Gastrocnemius medialis (tissue), 4 donors: Measurements from ENCODE around the gene GAS2L1. TPM values are rescaled to one million over a fixed set of nuclear protein-coding genes. Genes with fewer than 3 reads are reported as not detected.
"Not testable (repeated sequence)": the region's sequence is repeated elsewhere in the genome, so short reads cannot be mapped to it uniquely, and the experiment has no call there.

Source experiments
- ATAC-seq, 2 donors: fragments of 150-250 bp; one replicate each; pipeline ENCODE4 v1.9.1; 2016
- DNase-seq, 2 donors: peaks; one replicate each; pipeline ENCODE4 v3.0.0-alpha.2; 2019
- H3K27ac ChIP-seq, 4 donors: fragments of 200-600 bp; sonication (generic); 1 replicate in 1 of 4; 2 replicates in 3 of 4; pipeline ENCODE4 v1.5.1; 2016 to 2018; ENCODE audit warnings: mild to moderate bottlenecking in 2 of 4, moderate library complexity in 1 of 4
- H3K27me3 ChIP-seq, 3 donors: fragments of 200-600 bp; sonication (generic) in 2 of 3; 1 replicate in 1 of 3; 2 replicates in 2 of 3; pipeline versions ENCODE4 v1.5.1 to v1.6.0; 2016 to 2019; ENCODE audit warnings: mild to moderate bottlenecking in 1 of 3, moderate library complexity in 1 of 3
- H3K36me3 ChIP-seq, 2 donors: fragments of 200-600 bp; sonication (generic) in 1 of 2; one replicate each; pipeline ENCODE4 v1.5.1; 2017 to 2018
- H3K4me1 ChIP-seq, 2 donors: fragments of 200-600 bp; sonication (generic) in 1 of 2; one replicate each; pipeline ENCODE4 v1.5.1; 2016 to 2017; ENCODE audit warnings: mild to moderate bottlenecking in 2 of 2
- H3K4me3 ChIP-seq, 4 donors: fragments of 200-600 bp; sonication (generic) in 3 of 4; 1 replicate in 1 of 4; 2 replicates in 3 of 4; pipeline ENCODE4 v1.5.1; 2016 to 2019; ENCODE audit warnings: mild to moderate bottlenecking in 2 of 4
- H3K9me3 ChIP-seq, 3 donors: fragments of 200-600 bp; sonication (generic) in 2 of 3; 1 replicate in 1 of 3; 2 replicates in 2 of 3; pipeline ENCODE4 v1.5.1; 2016 to 2019
- POLR2A ChIP-seq, 2 donors: fragments of 450-650 bp; IDR thresholded peaks; one replicate each; pipeline ENCODE4 v1.6.1; 2017; ENCODE audit warnings: antibody characterized with exemption in 2 of 2, mild to moderate bottlenecking in 2 of 2, moderate library complexity in 2 of 2
- in situ Hi-C, 4 donors: fragments of 200-750 bp; cut with MboI; loops; one replicate each; pipeline versions ENCODE4 v1.15.0 to v1.8.0; 2017; ENCODE audit warnings: low sequenced_read_pairs in 4 of 4
- intact Hi-C: fragments of 100-400 bp; cut with DNase I; formaldehyde crosslinking; loops from one replicate; pipeline ENCODE4 v1.15.1; 2023; ENCODE audit warnings: low total_unique reads
- microRNA-seq, 2 donors: library from miRNA; unstranded; fragments of <30 nt; microRNA quantifications; one replicate each; pipeline ENCODE4, GENCODE V29; 2016; ENCODE audit warnings: borderline replicate concordance in 2 of 2
- total RNA-seq, 4 donors: library from RNA; depleted of rRNA; stranded (reverse); fragments of >200 nt; gene quantifications; one replicate each; pipeline versions ENCODE4 v1.1.0 to v1.2.3, GENCODE V29; 2016
- TF ChIP-seq, protein P1 (sequence below), 5 experiments: fragments of 450-650 bp in 3 of 5; fragments of 200-600 bp in 2 of 5; sonication (generic) in 2 of 5; IDR thresholded peaks in 4 of 5; conservative IDR thresholded peaks in 1 of 5; 1 replicate in 4 of 5; 2 replicates in 1 of 5; pipeline ENCODE4 v1.5.1; 2016 to 2019; ENCODE audit warnings: antibody characterized with exemption in 5 of 5, mild to moderate bottlenecking in 3 of 5, moderate library complexity in 3 of 5

Gene GAS2L1
- total RNA-seq, 4 donors from 2014 or later, result 4.8 to 23.0 (median 6.6) TPM

DNA sequence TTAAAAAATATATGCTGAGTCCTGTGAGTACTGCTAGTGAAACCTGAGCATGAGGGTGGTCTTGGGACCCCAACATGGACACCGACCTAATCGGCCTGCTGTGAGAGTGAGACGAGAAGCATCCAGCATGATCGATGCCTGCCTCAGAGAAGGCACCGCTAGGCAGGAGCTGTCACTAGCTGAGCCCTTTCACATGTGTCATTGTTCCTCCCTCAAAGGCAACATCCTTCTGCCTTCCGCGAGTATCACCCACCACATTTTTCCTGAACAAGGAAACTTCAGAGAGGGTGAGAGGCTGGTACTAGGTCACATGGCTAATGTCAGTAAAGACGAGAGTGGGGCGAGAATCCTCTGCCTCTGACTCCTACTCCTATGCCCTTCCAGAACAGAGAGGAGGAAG, 46.3 kb downstream of the GAS2L1 start:
- TF ChIP-seq, protein P1, sequence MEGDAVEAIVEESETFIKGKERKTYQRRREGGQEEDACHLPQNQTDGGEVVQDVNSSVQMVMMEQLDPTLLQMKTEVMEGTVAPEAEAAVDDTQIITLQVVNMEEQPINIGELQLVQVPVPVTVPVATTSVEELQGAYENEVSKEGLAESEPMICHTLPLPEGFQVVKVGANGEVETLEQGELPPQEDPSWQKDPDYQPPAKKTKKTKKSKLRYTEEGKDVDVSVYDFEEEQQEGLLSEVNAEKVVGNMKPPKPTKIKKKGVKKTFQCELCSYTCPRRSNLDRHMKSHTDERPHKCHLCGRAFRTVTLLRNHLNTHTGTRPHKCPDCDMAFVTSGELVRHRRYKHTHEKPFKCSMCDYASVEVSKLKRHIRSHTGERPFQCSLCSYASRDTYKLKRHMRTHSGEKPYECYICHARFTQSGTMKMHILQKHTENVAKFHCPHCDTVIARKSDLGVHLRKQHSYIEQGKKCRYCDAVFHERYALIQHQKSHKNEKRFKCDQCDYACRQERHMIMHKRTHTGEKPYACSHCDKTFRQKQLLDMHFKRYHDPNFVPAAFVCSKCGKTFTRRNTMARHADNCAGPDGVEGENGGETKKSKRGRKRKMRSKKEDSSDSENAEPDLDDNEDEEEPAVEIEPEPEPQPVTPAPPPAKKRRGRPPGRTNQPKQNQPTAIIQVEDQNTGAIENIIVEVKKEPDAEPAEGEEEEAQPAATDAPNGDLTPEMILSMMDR (IDR thresholded peaks at IDR 0.05 in 4 of 5, conservative IDR thresholded peaks at IDR 0.05 in 1 of 5), result no peak
- no peak for TF ChIP-seq POLR2A (IDR thresholded peaks at IDR 0.05)
- in situ Hi-C loops, result no loop called here
- DNase-seq (no peak), ATAC-seq (no peak)
- peaks cover 9 to 14% of the 10 kb centered on the region in 2 donors for H3K4me1 ChIP-seq
- no peak overlapping the region for H3K4me3 ChIP-seq
- intact Hi-C loops, result no loop called here
- H3K27me3 ChIP-seq, result no peaks in the 10 kb centered on the region
- H3K9me3 ChIP-seq, result no peaks in the 10 kb centered on the region
- no peak overlapping the region for H3K27ac ChIP-seq
- H3K36me3 ChIP-seq, result peaks cover 0 to 93% of the 10 kb centered on the region in 2 donors

DNA sequence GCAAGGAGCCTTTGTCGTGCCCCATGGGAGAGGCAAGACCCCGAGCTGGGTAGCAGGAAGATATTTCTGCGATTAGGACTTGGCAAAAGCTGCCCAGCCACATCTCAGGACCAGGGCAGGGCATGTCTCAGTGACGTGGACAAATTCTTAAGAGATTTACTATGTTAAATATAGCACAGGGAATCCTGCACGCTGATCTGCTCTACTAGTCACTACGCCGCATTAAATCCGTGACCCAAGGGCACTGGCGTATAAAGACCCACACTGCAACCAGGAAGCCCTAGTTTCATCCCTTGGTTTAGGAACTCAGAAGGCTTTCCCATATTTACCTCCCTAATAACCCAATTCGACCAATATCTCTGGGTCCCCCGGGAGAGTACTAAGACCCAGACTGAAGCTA, 46.8 kb downstream of the GAS2L1 start:
- Histone ChIP-seq H3K4me3 (no peak overlapping the region), H3K9me3 (no peaks in the 10 kb centered on the region), H3K36me3 (peaks cover 0 to 93% of the 10 kb centered on the region in 2 donors), H3K27ac (no peak overlapping the region), H3K4me1 (peaks cover 4 to 9% of the 10 kb centered on the region in 2 donors), H3K27me3 (no peaks in the 10 kb centered on the region)
- DNase-seq (no peak), ATAC-seq (no peak)
- intact Hi-C loops, result no loop called here
- no peak for TF ChIP-seq POLR2A (IDR thresholded peaks at IDR 0.05)
- in situ Hi-C loops, result no loop called here

DNA sequence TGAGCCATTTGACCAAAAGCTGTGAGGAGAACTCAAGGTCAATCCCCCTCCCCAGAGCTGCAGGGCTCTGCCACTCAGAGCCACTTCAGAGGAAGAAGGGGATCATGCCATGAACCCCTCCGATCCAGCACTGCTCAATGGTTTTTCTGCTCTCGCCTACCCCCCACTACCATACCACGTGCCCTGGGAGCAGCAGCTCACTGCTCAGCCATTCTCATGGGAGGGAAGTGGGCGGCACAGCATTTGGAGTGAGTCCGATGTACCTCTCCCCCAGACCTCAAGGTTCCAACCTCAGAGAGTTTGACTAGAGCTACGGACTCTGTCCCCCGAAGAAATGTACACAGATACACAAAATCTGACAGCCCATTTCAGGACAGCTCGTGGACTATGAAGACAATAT, 47.4 kb downstream of the GAS2L1 start:
- Histone ChIP-seq H3K9me3 (no peaks in the 10 kb centered on the region), H3K4me3 (no peak overlapping the region), H3K36me3 (peaks cover 0 to 96% of the 10 kb centered on the region in 2 donors), H3K27ac (no peak overlapping the region), H3K27me3 (no peaks in the 10 kb centered on the region), H3K4me1 (peaks cover 0 to 3% of the 10 kb centered on the region in 2 donors)
- TF ChIP-seq POLR2A (IDR thresholded peaks at IDR 0.05), result no peak
- TF ChIP-seq, protein P1 (IDR thresholded peaks at IDR 0.05 in 4 of 5, conservative IDR thresholded peaks at IDR 0.05 in 1 of 5), result no peak
- intact Hi-C loops, result no loop called here
- in situ Hi-C loops, result no loop called here
- ATAC-seq (no peak), DNase-seq (no peak)

DNA sequence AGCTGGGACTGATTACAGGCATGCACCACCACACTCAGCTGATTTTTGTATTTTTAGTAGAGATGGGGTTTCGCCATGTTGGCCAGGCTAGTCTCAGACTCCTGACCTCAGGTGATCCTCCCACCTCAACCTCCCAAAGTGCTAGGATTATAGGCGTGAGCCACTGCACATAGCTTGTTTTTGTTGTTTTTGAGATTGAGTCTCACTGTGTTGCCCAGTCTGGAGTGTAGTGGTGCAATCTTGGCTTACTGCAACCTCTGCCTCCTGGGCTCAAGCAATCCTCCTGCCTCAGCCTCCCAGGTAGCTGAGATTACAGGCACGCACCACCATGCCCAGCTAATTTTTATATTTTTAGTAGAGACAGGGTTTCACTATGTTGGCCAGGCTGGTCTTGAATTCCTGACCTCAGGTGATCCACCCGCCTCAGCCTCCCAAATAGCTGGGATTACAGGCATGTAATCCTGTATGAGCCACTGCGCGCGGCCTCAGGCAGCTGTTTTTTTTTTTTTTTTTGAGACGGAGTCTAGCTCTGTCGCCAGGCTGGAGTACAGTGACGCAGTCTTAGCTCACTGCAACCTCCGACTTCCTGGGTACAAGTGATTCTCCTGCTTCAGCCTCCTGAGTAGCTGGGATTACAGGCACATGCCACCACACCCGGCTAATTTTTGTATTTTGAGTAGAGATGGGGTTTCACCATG, 50.9 kb downstream of the GAS2L1 start:
- in situ Hi-C loops, ATAC-seq, H3K4me3 ChIP-seq, intact Hi-C loops, H3K27me3 ChIP-seq, H3K27ac ChIP-seq, H3K9me3 ChIP-seq, DNase-seq, H3K4me1 ChIP-seq: not testable (repeated sequence)
- peaks cover 0 to 71% of the 10 kb centered on the region in 2 donors for H3K36me3 ChIP-seq

DNA sequence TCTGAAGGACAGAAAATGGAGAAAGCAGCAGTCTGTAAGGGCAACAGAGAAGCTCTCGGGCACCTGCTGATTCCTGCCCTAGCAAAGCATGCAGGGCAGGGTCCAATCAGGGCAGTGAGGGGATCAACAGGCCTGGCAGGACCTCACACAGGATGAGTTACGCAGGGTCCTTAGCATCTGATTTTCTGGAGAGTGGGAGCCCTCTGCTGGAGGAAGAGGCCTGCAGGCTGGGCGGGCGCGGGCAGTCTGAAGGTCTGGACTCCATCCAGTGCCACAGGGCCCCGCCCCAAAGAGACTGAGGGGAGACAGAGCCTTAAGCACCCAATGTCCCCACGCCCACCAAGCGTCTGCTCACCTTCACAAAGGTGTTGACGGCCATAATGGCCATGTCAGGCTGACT, 53.0 kb downstream of the GAS2L1 start:
- intact Hi-C loops, result loop anchor here (1.0 kb wide), 1 partner anchor 53 kb away; the partner anchor contains the start of gene GAS2L1
- in situ Hi-C loops, result no loop called here
- Histone ChIP-seq H3K9me3 (no peaks in the 10 kb centered on the region), H3K4me1 (peaks cover 6 to 10% of the 10 kb centered on the region in 2 donors), H3K27me3 (no peaks in the 10 kb centered on the region), H3K27ac (no peak overlapping the region), H3K36me3 (peaks cover 0 to 54% of the 10 kb centered on the region in 2 donors), H3K4me3 (no peak overlapping the region)
- peak; percentile 31 to 69 for DNase-seq
- ATAC-seq, result peak; percentile 63 to 89
- TF ChIP-seq POLR2A (IDR thresholded peaks at IDR 0.05), result no peak
- TF ChIP-seq, protein P1 (IDR thresholded peaks at IDR 0.05 in 4 of 5, conservative IDR thresholded peaks at IDR 0.05 in 1 of 5), result peak; percentile 78 to 83 (median 80)

Small RNA genes within 50 kb of the gene (microRNA-seq; reads per million reads assigned to microRNA genes)
- 14.5 to 15.4 reads per million in 2 donors for gene MIR3653

Other genes starting within 250 kb of the GAS2L1 start
- not detected for gene C22orf31, start 244.8 kb upstream of the GAS2L1 start, total RNA-seq
- 10 to 100 TPM in 3 of 4 donors, 1 to 10 TPM in 1; 7.5 to 35.8 (median 15.4) TPM for gene KREMEN1, start 233.6 kb upstream of the GAS2L1 start, total RNA-seq
- 1 to 10 TPM in 1 of 4 donors, under 1 TPM in 1, not detected in 2; 0.33 to 1.8 TPM for gene EMID1, start 100.8 kb upstream of the GAS2L1 start, total RNA-seq
- gene RHBDD3, start 38.7 kb upstream of the GAS2L1 start, total RNA-seq, result 10 to 100 TPM; 19.8 to 38.0 (median 28.6) TPM
- 100 to 1,000 TPM; 192 to 269 (median 202) TPM for gene EWSR1, start 38.4 kb upstream of the GAS2L1 start, total RNA-seq
- 1 to 10 TPM in 1 of 4 donors, under 1 TPM in 1, not detected in 2; 0.13 to 1.2 TPM for gene RASL10A, start 9.0 kb downstream of the GAS2L1 start, total RNA-seq
- 10 to 100 TPM; 26.5 to 44.6 (median 37.3) TPM for gene AP1B1, start 81.9 kb downstream of the GAS2L1 start, total RNA-seq
- gene RFPL1, start 131.9 kb downstream of the GAS2L1 start, total RNA-seq, result not detected
- gene NEFH, start 173.6 kb downstream of the GAS2L1 start, total RNA-seq, result under 1 TPM in 2 of 4 donors, not detected in 2; 0.15 to 0.18 TPM
- gene THOC5, start 247.1 kb downstream of the GAS2L1 start, total RNA-seq, result 10 to 100 TPM; 38.4 to 71.4 (median 56.3) TPM